Activated naive CD4-positive, alpha-beta T cell treated with anti-CD3 and anti-CD28 coated beads, Interleukin-2, amount 50 U/mL, for 72 hours (primary cell): ENCODE measurements around the gene STN1. TPM values are rescaled to one million over a fixed set of nuclear protein-coding genes. Genes with fewer than 3 reads are reported as not detected.

Experiments used
- ATAC-seq, 2 donors: fragments of 150-1000 bp; cut with Tn5 transposase; 2 replicates each; pipeline ENCODE4 v1.10.0; 2021; ENCODE audit warnings: mild to moderate bottlenecking in 2 of 2, moderate library complexity in 2 of 2
- DNase-seq, 2 donors: peaks; one replicate each; pipeline ENCODE4 v3.0.0; 2021 to 2022; ENCODE audit warnings: low spot score in 2 of 2
- H3K27ac Mint-ChIP-seq, 2 donors: one replicate each; pipeline ENCODE4 v1.8.0; 2022; ENCODE audit warnings: mild to moderate bottlenecking in 2 of 2, mixed read lengths in 2 of 2
- H3K36me3 Mint-ChIP-seq, 2 donors: one replicate each; pipeline ENCODE4 v1.8.0; 2022; ENCODE audit warnings: mixed read lengths in 2 of 2
- H3K9me3 Mint-ChIP-seq, 2 donors: one replicate each; pipeline ENCODE4 v1.8.0; 2022; ENCODE audit warnings: mixed read lengths in 2 of 2
- total RNA-seq, 2 donors: library from RNA; stranded (reverse); gene quantifications; one replicate each; pipeline ENCODE4 v1.2.3, GENCODE V29; 2022

STN1 gene
- total RNA-seq, 2 donors from 2014 or later: 38.6 to 54.5 TPM

DNA sequence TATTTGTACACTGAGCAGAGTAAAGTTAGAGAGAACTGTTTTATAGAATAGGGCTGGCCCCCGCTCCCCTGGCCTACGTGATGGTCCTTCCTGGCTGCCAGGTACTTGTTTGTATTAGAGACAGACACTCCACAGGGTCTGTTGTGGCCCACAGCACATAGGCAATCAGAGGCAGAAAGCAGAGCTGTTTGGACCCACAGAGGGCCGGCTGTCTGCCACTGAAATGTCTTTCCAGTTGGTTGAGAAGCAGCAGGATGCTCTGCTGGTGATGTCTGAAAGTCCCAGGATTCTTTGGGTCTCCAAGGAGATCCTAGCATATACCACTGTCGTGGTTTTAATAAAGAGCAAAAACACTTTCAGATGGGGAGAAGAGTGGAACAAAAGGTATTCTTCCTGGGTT is 5.2 kb downstream of the STN1 start:
- H3K9me3 Mint-ChIP-seq: peaks cover 0 to 6% of the 10 kb centered on the region in 2 donors
- peaks cover 30 to 35% of the 10 kb centered on the region in 2 donors for H3K36me3 Mint-ChIP-seq
- DNase-seq (no peak), ATAC-seq (no peak)
- H3K27ac Mint-ChIP-seq: peak overlapping the region; percentile 94 to 99

DNA sequence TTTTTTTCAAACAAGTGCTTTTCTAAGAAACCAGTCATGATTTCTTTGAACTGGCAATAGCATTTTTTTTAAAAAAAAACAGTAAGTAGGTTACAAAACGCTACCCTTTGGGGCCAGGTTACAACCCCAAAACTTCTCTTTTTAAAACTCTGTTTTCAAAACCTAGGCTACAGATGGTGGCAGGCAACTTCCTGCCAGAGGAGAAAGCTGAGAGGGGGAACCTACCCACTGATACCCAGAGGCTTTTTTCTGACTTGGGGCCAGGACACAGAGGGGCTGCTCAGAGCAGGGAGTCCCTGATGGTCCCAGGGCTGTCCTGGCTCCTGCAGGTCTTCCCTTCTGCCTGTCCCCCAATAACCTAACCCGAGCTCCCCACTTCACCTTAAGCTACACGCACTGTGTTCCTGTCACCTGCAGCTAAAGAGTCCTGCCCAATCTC is 6.9 kb downstream of the STN1 start:
- H3K9me3 Mint-ChIP-seq: peaks cover 0 to 6% of the 10 kb centered on the region in 2 donors
- H3K27ac Mint-ChIP-seq: peak overlapping the region; percentile 94 to 99
- DNase-seq: peak in 1 of 2 donors; percentile 48
- peak; percentile 11 to 68 for ATAC-seq
- H3K36me3 Mint-ChIP-seq: peaks cover 27 to 28% of the 10 kb centered on the region in 2 donors

DNA sequence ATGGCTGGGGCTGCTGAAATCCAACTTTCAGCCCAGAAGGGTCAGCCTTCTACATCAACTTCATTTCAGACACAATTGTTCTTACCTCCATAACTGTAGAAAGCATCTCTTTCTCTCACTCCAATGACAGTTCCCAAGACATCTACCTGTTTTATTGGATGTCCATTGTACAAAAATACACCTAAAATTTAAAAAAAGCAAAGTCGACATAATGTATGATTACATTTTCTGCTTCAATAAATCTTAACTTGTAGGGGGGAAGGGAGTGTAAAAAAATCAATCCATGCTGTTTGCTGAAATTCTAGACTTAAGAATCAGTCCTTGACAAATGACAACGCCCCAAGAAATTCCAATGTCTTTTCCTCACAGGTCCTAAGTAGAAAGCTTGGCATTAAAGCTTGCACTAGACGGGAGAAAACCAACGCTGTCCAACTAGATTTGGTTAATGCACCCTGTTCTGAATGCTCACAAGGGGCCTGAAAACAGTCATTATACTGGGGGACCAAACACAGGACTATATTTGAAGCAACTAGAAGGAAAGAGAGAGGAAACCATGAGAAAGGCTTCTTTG is 7.5 kb downstream of the STN1 start:
- H3K36me3 Mint-ChIP-seq: peaks cover 22 to 23% of the 10 kb centered on the region in 2 donors
- ATAC-seq (peak; percentile 4 to 45), DNase-seq (no peak)
- peak overlapping the region; percentile 94 to 99 for H3K27ac Mint-ChIP-seq
- H3K9me3 Mint-ChIP-seq: peaks cover 0 to 6% of the 10 kb centered on the region in 2 donors

DNA sequence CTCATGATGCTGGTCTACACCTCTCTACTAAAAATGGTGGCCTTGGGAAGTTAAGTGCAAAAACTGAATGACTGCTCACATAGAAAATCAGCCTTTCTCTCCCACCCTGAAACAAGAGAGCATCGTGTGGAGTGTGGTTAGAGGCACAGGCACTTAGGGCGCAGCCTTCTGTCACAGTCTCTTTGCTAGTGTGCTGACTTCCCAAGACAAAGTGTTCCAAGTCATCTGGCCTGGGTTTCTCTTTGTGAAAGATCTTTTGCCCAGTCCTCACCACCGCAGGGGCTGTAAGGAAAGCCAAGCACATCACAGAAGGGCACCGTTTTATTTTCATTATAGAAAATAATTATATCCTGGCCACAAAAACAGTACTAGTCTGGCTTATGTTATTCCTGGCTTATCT is 12.5 kb downstream of the STN1 start:
- no peaks in the 10 kb centered on the region for H3K9me3 Mint-ChIP-seq
- peaks cover 22 to 23% of the 10 kb centered on the region in 2 donors for H3K36me3 Mint-ChIP-seq
- DNase-seq (no peak), ATAC-seq (no peak)
- H3K27ac Mint-ChIP-seq: no peak overlapping the region

DNA sequence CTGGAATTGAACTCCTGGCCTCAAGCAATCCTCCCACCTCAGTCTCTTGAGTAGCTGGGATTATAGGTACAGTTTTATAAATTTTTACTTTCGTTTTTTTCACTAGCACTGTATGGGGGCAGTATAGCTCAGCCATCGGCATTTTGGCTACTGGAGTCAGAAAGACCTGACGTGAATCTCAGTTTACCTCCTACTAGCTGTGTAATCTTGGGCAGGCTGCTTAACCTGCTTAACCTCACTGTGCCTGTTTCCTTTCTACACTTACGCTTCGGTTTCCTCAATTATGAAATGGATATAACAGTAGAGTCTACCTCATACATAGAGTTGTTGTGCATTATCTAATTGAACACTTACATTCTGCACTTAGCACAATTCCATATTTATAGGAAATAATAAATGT is 16.7 kb downstream of the STN1 start:
- Mint-ChIP-seq H3K9me3 (no peaks in the 10 kb centered on the region), H3K36me3 (peaks cover 28 to 29% of the 10 kb centered on the region in 2 donors), H3K27ac (peak overlapping the region in 1 of 2 donors; percentile 69)
- ATAC-seq: peak; percentile 48 to 92
- no peak for DNase-seq

DNA sequence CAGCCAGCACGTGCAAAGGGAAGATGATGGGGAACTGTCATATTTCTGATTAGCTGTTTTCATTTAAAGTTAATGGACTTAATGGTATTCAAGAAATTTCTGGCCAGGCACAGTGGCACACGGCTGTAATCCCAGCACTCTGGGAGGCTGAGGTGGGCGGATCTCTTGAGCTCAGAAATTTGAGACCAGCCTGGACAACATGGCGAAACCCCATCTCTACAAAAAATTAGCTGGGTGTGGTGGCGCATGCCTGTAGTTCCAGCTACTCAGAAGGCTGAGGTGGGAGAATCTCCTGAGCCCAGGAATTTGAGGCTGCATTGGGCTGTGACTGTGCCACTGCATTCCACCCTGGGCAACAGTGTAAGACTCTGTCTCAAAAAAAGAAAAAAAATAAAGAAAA is 18.7 kb downstream of the STN1 start:
- no peak overlapping the region for H3K27ac Mint-ChIP-seq
- H3K36me3 Mint-ChIP-seq: peaks cover 28 to 30% of the 10 kb centered on the region in 2 donors
- DNase-seq: no peak
- H3K9me3 Mint-ChIP-seq: no peaks in the 10 kb centered on the region
- ATAC-seq: no peak

DNA sequence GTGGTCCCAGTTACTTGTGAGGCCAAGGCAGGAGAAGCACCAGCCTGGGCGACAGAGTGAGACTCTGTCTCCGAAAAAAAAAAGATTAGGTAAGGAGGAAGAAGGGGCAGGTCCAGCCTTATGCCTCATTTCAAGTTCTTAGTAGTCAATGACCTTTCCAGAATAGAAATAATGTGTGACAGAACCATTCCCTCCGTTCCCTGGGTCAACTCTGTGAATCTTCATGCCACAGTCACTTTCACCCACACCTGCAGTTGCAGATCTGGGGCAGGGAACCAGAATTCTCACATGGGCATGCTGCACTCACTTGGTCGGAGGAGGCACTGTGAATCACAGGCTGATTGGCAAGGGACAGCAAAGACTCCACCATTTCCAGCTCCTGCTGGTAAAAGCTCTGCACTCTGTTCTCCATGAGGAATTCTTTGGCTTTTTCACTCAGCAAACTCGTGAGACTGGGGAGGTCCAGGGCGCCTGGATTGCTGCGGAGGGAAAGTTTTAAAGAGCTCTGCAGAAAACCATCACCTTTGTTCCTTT is 20.7 kb downstream of the STN1 start:
- no peaks in the 10 kb centered on the region for H3K9me3 Mint-ChIP-seq
- peaks cover 18 to 25% of the 10 kb centered on the region in 2 donors for H3K36me3 Mint-ChIP-seq
- no peak overlapping the region for H3K27ac Mint-ChIP-seq
- ATAC-seq (no peak), DNase-seq (no peak)

DNA sequence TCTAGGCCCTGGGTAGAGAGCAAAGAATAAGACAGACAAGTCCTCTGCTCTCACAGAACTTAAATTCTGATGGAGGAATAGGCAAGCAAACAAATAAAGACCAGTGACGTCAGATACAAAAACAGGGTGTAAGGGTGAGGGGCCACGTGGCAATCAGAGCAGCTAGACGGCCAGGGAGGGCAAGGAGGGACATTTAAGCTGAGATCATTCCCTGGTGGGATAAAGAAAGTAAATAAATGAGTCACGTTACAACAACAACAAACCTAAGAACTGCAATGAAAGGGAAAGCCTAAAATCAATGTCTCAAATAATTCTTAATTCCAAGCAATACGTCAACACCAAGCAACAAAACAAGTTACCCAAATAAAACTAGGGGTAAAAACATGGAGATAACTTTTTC is 21.8 kb downstream of the STN1 start:
- H3K9me3 Mint-ChIP-seq: no peaks in the 10 kb centered on the region
- ATAC-seq (no peak), DNase-seq (no peak)
- peak overlapping the region; percentile 86 to 94 for H3K27ac Mint-ChIP-seq
- H3K36me3 Mint-ChIP-seq: peaks cover 18 to 25% of the 10 kb centered on the region in 2 donors

DNA sequence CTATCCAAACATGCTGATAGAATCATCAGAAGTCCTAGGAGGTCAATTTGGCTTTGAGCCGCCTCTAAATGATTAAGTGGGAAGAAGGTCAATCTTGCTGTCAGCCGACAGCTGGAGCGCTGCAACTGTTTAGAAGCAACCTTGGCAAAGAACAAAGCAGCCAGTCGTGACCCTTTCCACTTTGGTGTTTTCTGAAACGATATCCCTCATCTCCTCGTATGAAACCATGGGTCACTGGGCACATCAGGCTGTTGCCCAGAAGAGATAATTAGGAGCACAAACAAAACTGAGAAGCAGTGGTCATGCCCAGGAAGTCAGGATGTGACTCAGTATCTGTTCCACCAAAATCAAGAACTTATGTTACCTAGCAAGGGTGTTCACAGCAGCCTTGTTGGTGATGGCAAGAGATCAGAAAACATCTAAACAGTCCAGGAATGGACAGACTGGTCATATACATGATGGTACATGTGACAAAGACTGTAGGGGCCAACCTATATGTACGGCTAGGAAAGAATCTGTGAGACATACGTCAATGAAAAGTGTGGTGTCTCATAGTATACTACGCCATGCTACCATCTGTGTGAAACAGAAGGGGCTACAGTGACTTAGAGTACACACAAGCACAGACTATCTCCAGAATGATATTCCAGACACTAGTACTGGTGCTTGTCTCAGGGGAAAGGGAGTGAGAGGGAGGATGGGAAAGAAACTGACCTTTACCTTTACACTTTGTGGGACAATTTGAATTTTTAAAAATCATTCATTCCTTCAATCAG is 22.4 kb downstream of the STN1 start:
- Mint-ChIP-seq H3K27ac (peak overlapping the region; percentile 86 to 94), H3K36me3 (peaks cover 18 to 22% of the 10 kb centered on the region in 2 donors), H3K9me3 (no peaks in the 10 kb centered on the region)
- no peak for DNase-seq
- peak; percentile 82 to 88 for ATAC-seq

DNA sequence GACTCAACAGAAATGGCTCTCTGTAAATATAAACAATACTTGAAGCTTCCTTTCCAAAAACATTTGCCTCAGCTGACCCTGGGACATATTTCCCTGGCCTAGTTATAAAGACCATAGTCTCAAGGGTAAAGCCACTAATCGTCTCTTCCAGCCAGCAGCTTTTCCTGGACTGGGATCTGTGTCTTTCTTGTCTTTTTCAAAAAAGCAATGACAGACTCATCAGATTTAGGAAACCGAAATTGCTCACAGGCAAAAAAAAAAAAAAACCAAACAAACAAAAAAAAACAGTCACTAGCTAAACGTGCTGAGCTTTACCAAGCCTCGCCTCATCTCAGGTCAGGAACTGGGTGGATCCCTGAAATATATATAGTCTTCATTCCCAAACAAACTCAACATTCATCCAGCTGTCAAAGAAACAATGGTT is 23.5 kb downstream of the STN1 start:
- H3K27ac Mint-ChIP-seq: peak overlapping the region; percentile 75 to 86
- no peak for DNase-seq
- H3K36me3 Mint-ChIP-seq: peaks cover 17 to 18% of the 10 kb centered on the region in 2 donors
- no peaks in the 10 kb centered on the region for H3K9me3 Mint-ChIP-seq
- ATAC-seq: no peak

DNA sequence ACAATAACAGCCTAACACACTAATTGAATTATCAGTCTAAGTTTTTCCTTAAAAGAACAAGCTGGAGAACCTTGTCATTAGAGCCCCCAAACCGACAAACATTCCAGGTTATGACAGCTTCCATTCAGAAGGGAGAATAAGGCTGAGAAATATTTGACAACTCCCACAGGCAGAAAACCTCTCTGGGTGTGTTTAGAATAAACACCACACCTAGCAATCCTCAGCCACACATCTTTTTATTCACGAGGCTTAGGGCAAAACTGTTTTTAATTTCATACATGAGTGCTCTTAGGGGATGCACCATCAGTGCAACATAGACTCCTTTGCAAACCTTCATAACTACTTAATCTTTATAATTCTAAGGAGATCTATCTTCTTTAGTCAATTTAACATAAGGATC is 24.2 kb downstream of the STN1 start:
- DNase-seq: no peak
- Mint-ChIP-seq H3K36me3 (peaks cover 16 to 22% of the 10 kb centered on the region in 2 donors), H3K27ac (peak overlapping the region; percentile 75 to 86), H3K9me3 (no peaks in the 10 kb centered on the region)
- ATAC-seq: no peak

DNA sequence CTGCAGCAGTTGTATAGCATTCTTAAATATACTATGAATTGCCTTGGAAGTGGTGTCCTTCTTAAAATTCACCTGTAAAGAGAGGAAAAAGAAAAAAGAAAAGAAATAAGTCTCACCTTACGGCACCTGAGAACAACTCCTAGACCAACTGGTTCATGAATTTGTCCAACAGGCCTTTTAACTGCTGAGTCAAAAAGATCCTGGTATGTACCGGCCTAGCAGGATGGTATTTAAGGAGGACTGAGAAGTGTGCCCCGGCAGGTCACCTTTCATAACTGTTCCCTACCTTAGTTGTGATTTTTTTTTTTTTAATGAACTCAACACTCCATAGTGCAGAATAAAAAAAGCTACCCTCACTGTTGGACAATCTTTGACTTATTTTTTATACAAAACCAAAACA is 25.8 kb downstream of the STN1 start:
- ATAC-seq: no peak
- Mint-ChIP-seq H3K27ac (no peak overlapping the region), H3K9me3 (no peaks in the 10 kb centered on the region), H3K36me3 (peaks cover 10 to 21% of the 10 kb centered on the region in 2 donors)
- no peak for DNase-seq

DNA sequence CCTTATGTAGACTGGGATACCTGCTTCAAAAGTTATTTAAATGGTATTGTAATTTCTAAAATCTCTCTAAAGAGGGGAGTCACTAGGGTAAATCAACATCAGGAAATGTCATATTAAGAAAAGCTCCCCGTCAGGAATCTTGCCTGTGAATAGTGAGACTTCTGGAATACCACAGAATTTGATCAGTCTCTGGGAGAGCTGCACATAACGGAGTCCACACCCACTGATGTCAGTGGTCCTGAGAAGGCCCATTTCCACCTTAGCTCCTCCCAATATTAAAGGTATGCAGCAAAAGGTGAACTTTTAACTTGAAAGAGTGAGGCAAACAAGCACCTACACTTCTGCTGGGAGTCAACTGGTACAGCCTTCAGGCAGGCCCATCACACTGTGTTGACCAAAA is 27.3 kb downstream of the STN1 start:
- peak overlapping the region; percentile 44 to 72 for H3K27ac Mint-ChIP-seq
- ATAC-seq (no peak), DNase-seq (no peak)
- no peaks in the 10 kb centered on the region for H3K9me3 Mint-ChIP-seq
- peaks cover 4 to 14% of the 10 kb centered on the region in 2 donors for H3K36me3 Mint-ChIP-seq

DNA sequence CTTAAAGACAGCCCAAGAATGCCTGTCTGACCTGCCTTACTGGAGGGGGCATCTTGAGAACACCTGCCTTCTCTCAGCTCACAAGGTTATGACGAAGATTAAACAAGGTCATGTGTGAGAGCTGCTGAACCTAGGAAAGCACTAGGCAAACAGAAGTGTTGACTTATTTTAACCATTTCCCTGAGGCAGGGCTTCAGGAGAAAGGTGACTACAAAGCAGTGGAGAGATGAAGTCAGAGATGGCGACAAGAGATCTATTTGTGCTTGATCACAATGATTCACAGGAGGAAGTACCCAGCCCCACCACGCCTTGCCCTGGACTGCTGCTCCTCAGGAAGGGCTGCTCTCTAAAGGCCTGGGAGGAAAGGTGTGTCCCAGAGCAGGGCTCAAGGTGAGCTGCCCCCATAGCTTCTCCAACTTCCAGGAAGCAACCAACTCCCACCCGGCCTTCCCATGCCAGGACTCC is 27.8 kb downstream of the STN1 start:
- Mint-ChIP-seq H3K36me3 (peaks cover 0 to 10% of the 10 kb centered on the region in 2 donors), H3K9me3 (no peaks in the 10 kb centered on the region), H3K27ac (peak overlapping the region; percentile 44 to 72)
- ATAC-seq (peak; percentile 42 to 78), DNase-seq (no peak)

DNA sequence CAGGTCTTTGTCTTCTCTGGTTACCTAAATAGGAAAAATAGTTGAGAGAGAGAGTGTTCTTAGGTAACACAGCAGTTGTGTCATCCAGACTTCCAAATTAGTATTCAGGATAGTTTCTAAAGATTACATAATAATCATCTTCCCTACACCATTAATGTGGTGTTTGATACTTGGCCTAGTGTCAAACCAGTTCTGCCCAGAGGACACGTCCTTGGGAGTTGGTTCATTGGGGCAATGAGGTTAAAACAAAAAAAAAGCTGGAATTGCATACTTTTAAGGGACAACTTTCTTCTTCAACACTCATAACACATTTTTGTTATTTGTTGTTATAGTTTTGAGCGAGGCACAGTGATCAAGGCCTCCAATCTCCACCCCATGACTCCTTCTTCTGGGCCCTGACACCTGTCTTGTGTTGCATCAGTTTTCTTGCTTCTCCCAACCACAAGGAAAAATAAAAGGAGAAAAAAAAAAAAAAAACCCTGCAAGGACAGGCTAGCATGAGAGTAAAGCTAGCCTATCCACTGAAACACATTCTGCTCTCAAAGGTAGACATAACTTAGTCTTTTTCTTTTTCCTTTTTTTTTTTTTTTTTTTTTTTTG is 28.8 kb downstream of the STN1 start:
- Mint-ChIP-seq H3K27ac (peak overlapping the region; percentile 72 to 73), H3K36me3 (peaks cover 0 to 10% of the 10 kb centered on the region in 2 donors)

DNA sequence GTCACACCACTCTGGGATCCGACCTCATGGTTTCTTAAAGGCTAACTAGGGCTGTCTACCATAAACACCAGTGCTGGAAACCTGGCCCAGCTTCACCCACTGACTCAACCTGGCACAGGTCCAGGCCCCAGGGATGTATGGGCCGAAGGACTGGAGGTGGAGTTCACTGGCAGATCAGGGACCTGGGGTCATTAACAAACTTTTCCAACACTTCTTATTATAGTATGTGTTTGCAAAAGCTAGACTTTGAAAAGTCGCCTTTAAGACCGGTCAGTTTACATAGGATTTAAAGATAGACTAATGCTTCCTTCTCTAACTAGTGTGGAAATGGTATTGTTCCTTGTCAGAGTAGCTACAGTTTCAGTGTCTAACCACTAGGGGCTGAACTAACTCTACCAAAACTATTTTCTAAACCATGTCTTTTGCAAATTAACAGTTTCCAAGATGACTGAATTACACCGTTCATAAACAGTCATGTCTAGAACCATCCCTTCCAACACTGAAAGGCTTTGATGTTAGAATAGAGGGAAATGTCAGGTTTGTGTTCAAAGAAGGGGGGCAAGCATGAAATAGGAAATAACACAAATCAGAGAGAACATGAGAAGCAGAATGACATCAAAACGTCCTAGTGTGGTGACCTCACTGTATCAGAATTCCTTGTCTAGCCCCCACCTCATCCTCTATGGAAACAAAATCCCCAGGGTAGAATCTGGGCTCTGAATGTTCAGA is 29.7 kb downstream of the STN1 start:
- DNase-seq (peak in 1 of 2 donors; percentile 28), ATAC-seq (peak; percentile 82 to 92)
- Mint-ChIP-seq H3K27ac (peak overlapping the region; percentile 32 to 72), H3K36me3 (peaks cover 0 to 12% of the 10 kb centered on the region in 2 donors), H3K9me3 (no peaks in the 10 kb centered on the region)

More for the DNA sequence above, 28.8 kb downstream of the STN1 start:
- ATAC-seq (no peak), DNase-seq (no peak)
- H3K9me3 Mint-ChIP-seq: no peaks in the 10 kb centered on the region
